ENCODE results near the gene TIMM10. TPM values are rescaled to one million over a fixed set of nuclear protein-coding genes. Genes with fewer than 3 reads are reported as not detected.

TIMM10 gene, protein sequence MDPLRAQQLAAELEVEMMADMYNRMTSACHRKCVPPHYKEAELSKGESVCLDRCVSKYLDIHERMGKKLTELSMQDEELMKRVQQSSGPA
- 10 to 100 TPM; 33.0 to 47.3 (median 38.7) TPM for total RNA-seq

DNA sequence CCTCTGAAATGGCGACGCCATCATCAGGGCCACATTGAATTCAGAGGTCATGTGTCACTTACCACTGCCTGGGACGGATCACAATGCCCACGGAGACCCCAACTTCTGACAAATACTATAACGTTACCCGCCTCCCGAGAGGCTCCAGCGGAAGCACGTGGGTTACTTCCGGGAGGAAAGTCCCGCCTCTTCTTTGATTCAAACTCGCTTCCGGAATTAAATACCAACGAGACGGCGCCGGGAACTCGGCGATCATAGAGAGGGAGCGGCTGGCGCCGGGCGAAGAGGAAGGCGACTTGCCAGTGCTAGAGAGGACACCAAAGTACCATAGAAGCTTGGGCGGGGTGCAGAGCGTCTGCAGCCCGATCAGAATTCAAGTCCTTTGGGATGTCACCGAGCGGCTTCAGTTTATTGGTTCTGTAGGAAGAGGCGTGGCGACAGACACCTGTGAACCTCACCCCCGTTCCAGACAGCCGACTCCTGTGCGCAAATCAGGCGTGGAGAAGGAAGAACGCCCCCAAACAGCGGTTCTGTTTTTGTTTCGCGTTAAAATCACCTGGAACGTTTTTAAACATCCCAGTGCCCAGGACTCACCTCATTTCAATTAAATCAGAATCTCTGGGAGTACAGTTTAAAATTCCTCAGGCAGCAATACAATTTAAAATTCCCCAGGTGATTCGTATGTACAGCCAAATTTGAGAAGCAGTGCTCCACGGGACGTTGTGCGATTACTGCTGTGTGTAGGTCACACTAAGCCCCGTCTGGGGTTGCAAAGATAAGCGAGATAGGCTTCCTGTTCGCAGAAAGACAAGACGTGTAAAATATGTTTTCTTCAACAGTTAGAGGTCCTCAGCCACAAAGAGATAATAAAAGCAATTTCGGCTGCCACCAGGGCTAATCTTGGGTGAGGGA is at the start of gene TIMM10:
TSS of gene TIMM10 (minus strand) at position 159 of the 912 bp plus-strand sequence. CDS start 565 bp downstream, outside the sequence.
- Histone ChIP-seq H3K27me3 (no peaks in the 10 kb centered on the region), H3K4me3 (peak within 1 kb of the TSS; percentile 47 to 85 (median 69)), H3K4me1 (peaks cover 6 to 23% (median 9%) of the 10 kb centered on the region in 3 donors), H3K9me3 (no peaks in the 10 kb centered on the region), H3K36me3 (peaks cover 0 to 17% (median 0%) of the 10 kb centered on the region in 3 donors), H3K27ac (peak within 1 kb of the TSS; percentile 68 to 80 (median 78))
- TF ChIP-seq POLR2A (IDR thresholded peaks at IDR 0.05): peak in 2 of 4 donors; percentile 29 to 59
- TF ChIP-seq, protein P1, sequence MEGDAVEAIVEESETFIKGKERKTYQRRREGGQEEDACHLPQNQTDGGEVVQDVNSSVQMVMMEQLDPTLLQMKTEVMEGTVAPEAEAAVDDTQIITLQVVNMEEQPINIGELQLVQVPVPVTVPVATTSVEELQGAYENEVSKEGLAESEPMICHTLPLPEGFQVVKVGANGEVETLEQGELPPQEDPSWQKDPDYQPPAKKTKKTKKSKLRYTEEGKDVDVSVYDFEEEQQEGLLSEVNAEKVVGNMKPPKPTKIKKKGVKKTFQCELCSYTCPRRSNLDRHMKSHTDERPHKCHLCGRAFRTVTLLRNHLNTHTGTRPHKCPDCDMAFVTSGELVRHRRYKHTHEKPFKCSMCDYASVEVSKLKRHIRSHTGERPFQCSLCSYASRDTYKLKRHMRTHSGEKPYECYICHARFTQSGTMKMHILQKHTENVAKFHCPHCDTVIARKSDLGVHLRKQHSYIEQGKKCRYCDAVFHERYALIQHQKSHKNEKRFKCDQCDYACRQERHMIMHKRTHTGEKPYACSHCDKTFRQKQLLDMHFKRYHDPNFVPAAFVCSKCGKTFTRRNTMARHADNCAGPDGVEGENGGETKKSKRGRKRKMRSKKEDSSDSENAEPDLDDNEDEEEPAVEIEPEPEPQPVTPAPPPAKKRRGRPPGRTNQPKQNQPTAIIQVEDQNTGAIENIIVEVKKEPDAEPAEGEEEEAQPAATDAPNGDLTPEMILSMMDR (IDR thresholded peaks at IDR 0.05): peak in 1 of 6 experiments; percentile 32
- intact Hi-C loops (cut with DNase I): no loop called here
- WGBS, 2 donors: 0 to 1% methylated on average over 33 to 41 of the region's 49 CpGs
- DNase-seq: peak; percentile 89

DNA sequence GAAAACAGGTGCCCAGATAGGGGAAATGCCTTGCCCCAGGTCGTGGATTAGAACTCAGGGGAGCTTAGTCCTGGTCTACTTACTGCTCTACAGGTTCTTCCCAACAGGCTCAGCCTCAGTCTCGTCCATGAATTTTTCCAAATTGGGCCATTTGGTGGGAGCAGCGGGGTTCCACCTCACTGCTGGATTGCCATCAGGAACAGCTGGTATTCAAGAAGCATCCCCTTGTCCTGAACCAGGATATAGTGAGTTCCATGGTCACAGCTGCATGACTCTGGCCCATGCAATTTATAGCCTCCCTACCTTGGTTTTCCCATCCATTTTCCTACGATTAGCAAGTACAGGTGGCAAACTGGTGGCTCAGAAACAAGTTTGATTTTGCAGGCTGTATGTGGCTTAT is 43.5 kb upstream of the TIMM10 start:
- no peak overlapping the region for H3K27ac ChIP-seq
- H3K9me3 ChIP-seq: no peaks in the 10 kb centered on the region
- DNase-seq: no peak
- TF ChIP-seq POLR2A (IDR thresholded peaks at IDR 0.05): no peak
- TF ChIP-seq, protein P1 (IDR thresholded peaks at IDR 0.05): no peak
- no peaks in the 10 kb centered on the region for H3K36me3 ChIP-seq
- peaks cover 0 to 4% (median 0%) of the 10 kb centered on the region in 4 donors for H3K27me3 ChIP-seq
- H3K4me1 ChIP-seq: peaks cover 0 to 9% (median 9%) of the 10 kb centered on the region in 3 donors
- H3K4me3 ChIP-seq: no peak overlapping the region
- 53 to 54% methylated on average over 4 of the region's 4 CpGs for WGBS, 2 donors
- intact Hi-C loops (cut with DNase I): no loop called here

DNA sequence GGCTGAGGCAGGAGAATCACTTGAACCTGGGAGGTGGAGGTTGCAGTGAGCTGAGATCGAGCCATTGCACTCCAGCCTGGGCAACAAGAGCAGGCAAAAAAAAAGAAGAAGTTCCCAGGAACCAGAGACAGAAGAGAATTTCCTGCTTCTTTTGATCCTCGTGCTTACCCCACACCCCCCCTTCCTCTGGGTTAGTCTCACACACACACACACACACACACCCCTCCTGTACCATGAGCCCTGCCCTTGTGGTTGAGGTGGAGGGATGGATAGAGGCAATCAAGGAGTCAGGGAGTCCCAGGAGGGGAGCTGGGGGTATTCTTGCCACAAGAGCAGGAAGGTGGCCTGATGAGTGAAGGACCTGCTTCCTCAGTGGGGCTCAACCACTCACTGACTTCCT is 41.1 kb upstream of the TIMM10 start:
- H3K4me3 ChIP-seq: no peak overlapping the region
- intact Hi-C loops (cut with DNase I): no loop called here
- peaks cover 0 to 27% (median 18%) of the 10 kb centered on the region in 3 donors for H3K4me1 ChIP-seq
- no peaks in the 10 kb centered on the region for H3K36me3 ChIP-seq
- no peak overlapping the region for H3K27ac ChIP-seq
- 54 to 62% methylated on average over 2 of the region's 2 CpGs for WGBS, 2 donors
- H3K9me3 ChIP-seq: no peaks in the 10 kb centered on the region
- DNase-seq: no peak
- no peak for TF ChIP-seq POLR2A (IDR thresholded peaks at IDR 0.05)
- TF ChIP-seq, protein P1 (IDR thresholded peaks at IDR 0.05): no peak
- H3K27me3 ChIP-seq: no peaks in the 10 kb centered on the region

DNA sequence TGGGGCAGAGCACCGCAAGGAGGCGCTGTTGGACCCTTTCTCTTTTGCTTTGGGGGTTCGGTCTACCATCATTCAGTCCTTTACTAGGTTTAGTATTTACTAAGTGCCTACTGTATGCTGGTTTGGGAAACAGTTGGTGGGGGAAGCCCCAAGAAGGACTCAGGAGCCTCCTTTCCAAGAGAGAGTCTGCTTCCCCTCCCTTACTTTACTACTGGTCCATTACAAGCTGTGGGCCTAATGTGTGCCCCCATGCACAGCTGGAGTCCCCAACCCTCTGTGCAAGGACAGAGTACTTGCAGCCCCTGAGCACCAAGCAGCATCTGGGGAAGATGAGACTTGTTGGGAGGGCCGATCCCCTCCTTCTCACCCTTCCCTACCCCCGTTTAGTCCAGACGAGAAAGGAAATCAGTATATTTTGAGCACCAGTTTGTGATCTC is 37.8 kb upstream of the TIMM10 start:
- no peaks in the 10 kb centered on the region for H3K9me3 ChIP-seq
- peak overlapping the region; percentile 84 to 93 (median 90) for H3K27ac ChIP-seq
- DNase-seq: no peak
- whole genome bisulfite sequencing, 2 donors: 58 to 60% methylated on average over 3 to 4 of the region's 6 CpGs
- H3K4me1 ChIP-seq: peaks cover 7 to 44% (median 28%) of the 10 kb centered on the region in 3 donors
- intact Hi-C loops (cut with DNase I): loop anchor here (5.0 kb wide), 1 partner anchor 74 kb away; no protein-coding TSS in a partner anchor
- no peak for TF ChIP-seq POLR2A (IDR thresholded peaks at IDR 0.05)
- TF ChIP-seq, protein P1 (IDR thresholded peaks at IDR 0.05): peak in 4 of 6 experiments; percentile 72 to 94 (median 90)
- no peaks in the 10 kb centered on the region for H3K27me3 ChIP-seq
- peak overlapping the region; percentile 73 to 97 (median 84) for H3K4me3 ChIP-seq
- H3K36me3 ChIP-seq: no peaks in the 10 kb centered on the region
